Measurements from ENCODE around the gene LIN37.

LIN37 gene

DNA sequence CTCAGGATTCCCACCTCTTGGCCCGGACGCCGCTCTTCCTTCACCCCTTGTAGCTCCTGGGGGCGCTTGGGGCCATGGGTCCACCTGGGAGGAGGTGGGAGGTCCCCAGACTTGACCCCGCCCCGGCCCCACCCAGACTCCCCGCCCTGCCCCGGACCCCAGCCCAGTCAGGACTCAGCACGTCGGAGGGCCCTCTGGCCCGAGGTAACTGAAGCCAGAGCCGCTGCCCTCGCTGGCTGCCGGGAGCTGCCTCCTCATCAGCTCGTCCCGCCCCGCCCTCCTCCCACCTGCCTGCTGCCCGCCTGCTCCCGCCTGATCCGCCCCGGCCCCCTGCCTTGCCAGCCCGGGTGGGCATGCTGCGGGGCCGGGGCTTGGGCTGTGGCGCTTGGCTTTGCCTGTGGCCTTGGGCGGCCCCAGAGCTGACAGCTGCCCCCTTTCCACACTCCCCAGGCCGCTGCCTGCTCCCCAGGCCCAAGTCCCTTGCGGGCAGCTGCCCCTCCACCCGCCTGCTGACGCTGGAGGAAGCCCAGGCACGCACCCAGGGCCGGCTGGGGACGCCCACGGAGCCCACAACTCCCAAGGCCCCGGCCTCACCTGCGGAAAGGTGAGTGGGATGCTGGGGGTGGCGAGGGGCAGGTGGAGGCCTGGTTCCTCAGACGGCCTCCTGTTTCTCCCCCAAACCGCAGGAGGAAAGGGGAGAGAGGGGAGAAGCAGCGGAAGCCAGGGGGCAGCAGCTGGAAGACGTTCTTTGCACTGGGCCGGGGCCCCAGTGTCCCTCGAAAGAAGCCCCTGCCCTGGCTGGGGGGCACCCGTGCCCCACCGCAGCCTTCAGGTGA is 36.3 kb downstream of the LIN37 start:
- no peaks in the 10 kb centered on the region for H3K27me3 ChIP-seq
- H3K36me3 ChIP-seq = peaks cover 89% of the 10 kb centered on the region
- H3K27ac ChIP-seq = no peak overlapping the region
- H3K4me3 ChIP-seq (ENCODE audit: low read depth in 1 of 2, low read length in 1 of 2) = no peak overlapping the region
- H3K9me3 ChIP-seq = no peaks in the 10 kb centered on the region
- no peaks in the 10 kb centered on the region for H3K4me1 ChIP-seq (ENCODE audit: control insufficient read depth in 1 of 2, insufficient read depth in 1 of 2, low read depth in 1 of 2, low read length in 1 of 2)
- TF ChIP-seq, protein P1, sequence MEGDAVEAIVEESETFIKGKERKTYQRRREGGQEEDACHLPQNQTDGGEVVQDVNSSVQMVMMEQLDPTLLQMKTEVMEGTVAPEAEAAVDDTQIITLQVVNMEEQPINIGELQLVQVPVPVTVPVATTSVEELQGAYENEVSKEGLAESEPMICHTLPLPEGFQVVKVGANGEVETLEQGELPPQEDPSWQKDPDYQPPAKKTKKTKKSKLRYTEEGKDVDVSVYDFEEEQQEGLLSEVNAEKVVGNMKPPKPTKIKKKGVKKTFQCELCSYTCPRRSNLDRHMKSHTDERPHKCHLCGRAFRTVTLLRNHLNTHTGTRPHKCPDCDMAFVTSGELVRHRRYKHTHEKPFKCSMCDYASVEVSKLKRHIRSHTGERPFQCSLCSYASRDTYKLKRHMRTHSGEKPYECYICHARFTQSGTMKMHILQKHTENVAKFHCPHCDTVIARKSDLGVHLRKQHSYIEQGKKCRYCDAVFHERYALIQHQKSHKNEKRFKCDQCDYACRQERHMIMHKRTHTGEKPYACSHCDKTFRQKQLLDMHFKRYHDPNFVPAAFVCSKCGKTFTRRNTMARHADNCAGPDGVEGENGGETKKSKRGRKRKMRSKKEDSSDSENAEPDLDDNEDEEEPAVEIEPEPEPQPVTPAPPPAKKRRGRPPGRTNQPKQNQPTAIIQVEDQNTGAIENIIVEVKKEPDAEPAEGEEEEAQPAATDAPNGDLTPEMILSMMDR (IDR thresholded peaks at IDR 0.05) = no peak

DNA sequence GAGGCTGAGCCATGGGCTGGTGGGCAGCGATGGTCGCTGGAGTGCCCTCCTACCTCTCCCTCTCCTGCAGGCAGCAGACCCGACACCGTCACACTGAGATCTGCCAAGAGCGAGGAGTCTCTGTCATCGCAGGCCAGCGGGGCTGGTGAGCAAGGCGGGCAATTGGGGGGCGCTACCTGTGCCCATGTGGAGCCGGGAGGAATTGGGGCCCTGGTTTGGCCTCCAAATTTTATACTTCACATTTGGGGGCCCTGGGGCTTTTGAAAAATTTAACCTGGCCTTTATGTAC is 36.9 kb downstream of the LIN37 start:
- no peaks in the 10 kb centered on the region for H3K27me3 ChIP-seq
- H3K4me3 ChIP-seq (ENCODE audit: low read depth in 1 of 2, low read length in 1 of 2) = no peak overlapping the region
- TF ChIP-seq, protein P1 (IDR thresholded peaks at IDR 0.05) = no peak
- H3K27ac ChIP-seq = no peak overlapping the region
- peaks cover 83% of the 10 kb centered on the region for H3K36me3 ChIP-seq
- H3K9me3 ChIP-seq = no peaks in the 10 kb centered on the region
- no peaks in the 10 kb centered on the region for H3K4me1 ChIP-seq (ENCODE audit: control insufficient read depth in 1 of 2, insufficient read depth in 1 of 2, low read depth in 1 of 2, low read length in 1 of 2)

DNA sequence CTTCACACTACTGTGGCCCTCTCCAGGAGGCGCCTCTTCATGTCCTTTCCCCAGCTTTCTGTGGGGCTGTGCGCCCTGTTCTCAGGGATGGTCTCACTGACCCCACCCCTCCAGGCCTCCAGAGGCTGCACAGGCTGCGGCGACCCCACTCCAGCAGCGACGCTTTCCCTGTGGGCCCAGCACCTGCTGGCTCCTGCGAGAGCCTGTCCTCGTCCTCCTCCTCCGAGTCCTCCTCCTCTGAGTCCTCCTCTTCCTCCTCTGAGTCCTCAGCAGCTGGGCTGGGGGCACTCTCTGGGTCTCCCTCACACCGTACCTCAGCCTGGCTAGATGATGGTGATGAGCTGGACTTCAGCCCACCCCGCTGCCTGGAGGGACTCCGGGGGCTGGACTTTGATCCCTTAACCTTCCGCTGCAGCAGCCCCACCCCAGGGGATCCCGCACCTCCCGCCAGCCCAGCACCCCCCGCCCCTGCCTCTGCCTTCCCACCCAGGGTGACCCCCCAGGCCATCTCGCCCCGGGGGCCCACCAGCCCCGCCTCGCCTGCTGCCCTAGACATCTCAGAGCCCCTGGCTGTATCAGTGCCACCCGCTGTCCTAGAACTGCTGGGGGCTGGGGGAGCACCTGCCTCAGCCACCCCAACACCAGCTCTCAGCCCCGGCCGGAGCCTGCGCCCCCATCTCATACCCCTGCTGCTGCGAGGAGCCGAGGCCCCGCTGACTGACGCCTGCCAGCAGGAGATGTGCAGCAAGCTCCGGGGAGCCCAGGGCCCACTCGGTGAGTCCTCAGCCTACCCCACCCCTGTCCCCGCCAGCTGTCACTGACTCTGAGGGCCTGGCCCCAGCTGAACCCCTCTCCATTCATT is 38.2 kb downstream of the LIN37 start:
- Histone ChIP-seq H3K9me3 (no peaks in the 10 kb centered on the region), H3K4me3 (ENCODE audit: low read depth in 1 of 2, low read length in 1 of 2) (no peak overlapping the region), H3K36me3 (peaks cover 71% of the 10 kb centered on the region), H3K27me3 (no peaks in the 10 kb centered on the region), H3K27ac (no peak overlapping the region), H3K4me1 (ENCODE audit: control insufficient read depth in 1 of 2, insufficient read depth in 1 of 2, low read depth in 1 of 2, low read length in 1 of 2) (no peaks in the 10 kb centered on the region)
- TF ChIP-seq, protein P1 (IDR thresholded peaks at IDR 0.05) = no peak

DNA sequence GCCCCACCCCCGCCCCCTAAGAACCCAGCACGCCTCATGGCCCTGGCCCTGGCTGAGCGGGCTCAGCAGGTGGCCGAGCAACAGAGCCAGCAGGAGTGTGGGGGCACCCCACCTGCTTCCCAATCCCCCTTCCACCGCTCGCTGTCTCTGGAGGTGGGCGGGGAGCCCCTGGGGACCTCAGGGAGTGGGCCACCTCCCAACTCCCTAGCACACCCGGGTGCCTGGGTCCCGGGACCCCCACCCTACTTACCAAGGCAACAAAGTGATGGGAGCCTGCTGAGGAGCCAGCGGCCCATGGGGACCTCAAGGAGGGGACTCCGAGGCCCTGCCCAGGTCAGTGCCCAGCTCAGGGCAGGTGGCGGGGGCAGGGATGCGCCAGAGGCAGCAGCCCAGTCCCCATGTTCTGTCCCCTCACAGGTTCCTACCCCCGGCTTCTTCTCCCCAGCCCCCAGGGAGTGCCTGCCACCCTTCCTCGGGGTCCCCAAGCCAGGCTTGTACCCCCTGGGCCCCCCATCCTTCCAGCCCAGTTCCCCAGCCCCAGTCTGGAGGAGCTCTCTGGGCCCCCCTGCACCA is 38.9 kb downstream of the LIN37 start:
- no peaks in the 10 kb centered on the region for H3K9me3 ChIP-seq
- no peak overlapping the region for H3K4me3 ChIP-seq (ENCODE audit: low read depth in 1 of 2, low read length in 1 of 2)
- peaks cover 63% of the 10 kb centered on the region for H3K36me3 ChIP-seq
- no peaks in the 10 kb centered on the region for H3K4me1 ChIP-seq (ENCODE audit: control insufficient read depth in 1 of 2, insufficient read depth in 1 of 2, low read depth in 1 of 2, low read length in 1 of 2)
- TF ChIP-seq, protein P1 (IDR thresholded peaks at IDR 0.05) = no peak
- H3K27me3 ChIP-seq = no peaks in the 10 kb centered on the region
- H3K27ac ChIP-seq = no peak overlapping the region

DNA sequence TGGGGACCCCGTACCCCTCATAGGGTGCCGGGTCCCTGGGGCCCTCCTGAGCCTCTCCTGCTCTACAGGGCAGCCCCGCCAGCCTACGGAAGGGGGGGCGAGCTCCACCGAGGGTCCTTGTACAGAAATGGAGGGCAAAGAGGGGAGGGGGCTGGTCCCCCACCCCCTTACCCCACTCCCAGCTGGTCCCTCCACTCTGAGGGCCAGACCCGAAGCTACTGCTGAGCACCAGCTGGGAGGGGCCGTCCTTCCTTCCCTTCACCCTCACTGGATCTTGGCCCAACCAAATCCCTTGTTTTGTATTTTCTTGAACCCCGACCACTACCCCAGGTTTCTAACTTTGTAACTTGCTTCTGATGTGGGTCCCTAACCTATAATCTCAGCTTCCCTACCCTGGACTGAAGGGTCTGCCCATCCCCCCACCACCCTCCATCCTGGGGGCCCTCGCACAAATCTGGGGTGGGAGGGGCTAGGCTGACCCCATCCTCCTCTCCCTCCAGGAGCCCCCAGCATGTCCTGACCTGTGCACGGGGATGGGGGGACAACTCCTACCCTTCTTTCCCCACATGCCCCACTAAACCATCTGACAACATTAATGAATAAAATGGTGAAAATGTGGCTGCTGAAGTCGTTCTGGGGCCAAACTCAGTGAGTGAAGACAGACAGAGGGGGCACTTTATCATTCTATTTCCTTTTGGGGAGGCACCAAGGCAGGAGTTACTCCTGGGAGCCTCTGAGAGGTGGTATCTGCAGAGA is 40.0 kb downstream of the LIN37 start:
- no peaks in the 10 kb centered on the region for H3K27me3 ChIP-seq
- H3K27ac ChIP-seq = no peak overlapping the region
- TF ChIP-seq, protein P1 (IDR thresholded peaks at IDR 0.05) = no peak
- peaks cover 52% of the 10 kb centered on the region for H3K36me3 ChIP-seq
- no peaks in the 10 kb centered on the region for H3K4me1 ChIP-seq (ENCODE audit: control insufficient read depth in 1 of 2, insufficient read depth in 1 of 2, low read depth in 1 of 2, low read length in 1 of 2)
- H3K4me3 ChIP-seq (ENCODE audit: low read depth in 1 of 2, low read length in 1 of 2) = no peak overlapping the region
- no peaks in the 10 kb centered on the region for H3K9me3 ChIP-seq
